GM12864 (cell line): ENCODE data around the gene SUGCT.

Source experiments
- DNase-seq: peaks from one replicate; pipeline ENCODE4 v3.0.0-alpha.2; 2011; ENCODE audit warnings: low read depth
- H3K4me3 ChIP-seq: 2 replicates; pipeline ENCODE4 v1.5.1; 2011; ENCODE audit warnings: mild to moderate bottlenecking, low read depth, low read length, control low read depth
- CTCF ChIP-seq: IDR thresholded peaks from 2 replicates; pipeline ENCODE4 v1.5.1; 2011; ENCODE audit warnings: low read depth, mild to moderate bottlenecking, moderate library complexity, low read length, control low read depth, inconsistent platforms; ENCODE audit errors: missing control alignments

Gene SUGCT

DNA sequence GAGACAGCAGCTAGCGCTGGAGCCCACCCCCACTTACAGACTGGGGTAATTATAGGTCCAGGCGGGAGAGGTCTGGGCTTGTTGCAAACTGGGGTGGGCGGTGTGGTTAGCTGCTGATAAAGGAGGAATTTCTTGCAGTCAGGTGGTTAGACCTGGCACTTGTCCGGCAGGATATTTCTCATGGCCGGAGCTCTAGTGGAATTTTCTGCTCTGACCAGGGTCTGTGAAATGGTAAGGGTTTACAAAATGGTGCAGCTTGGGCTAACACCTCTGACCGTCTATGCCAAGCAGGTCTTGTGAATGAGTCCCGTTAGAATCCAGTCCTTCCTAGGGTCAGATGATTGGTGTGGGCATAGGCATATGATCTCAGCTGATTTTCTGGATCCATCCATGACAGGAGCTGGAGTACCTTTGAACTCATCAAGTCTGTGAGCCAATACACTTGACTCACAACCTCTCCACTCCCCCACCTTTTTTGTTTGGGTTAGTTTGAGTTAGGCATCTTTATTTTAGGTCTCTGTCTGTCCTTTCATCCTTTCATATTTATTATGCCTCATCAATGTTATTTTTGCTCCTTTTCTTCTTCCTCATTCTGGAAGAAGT lies 213.4 kb downstream of the SUGCT start:
- H3K4me3 ChIP-seq, result no peak overlapping the region
- no peak for TF ChIP-seq CTCF
- DNase-seq, result no peak

GRCh38 chr7:40350100-40350499 lies 215.3 kb downstream of the SUGCT start:
- no peak for TF ChIP-seq CTCF
- no peak for DNase-seq
- H3K4me3 ChIP-seq, result no peak overlapping the region

DNA sequence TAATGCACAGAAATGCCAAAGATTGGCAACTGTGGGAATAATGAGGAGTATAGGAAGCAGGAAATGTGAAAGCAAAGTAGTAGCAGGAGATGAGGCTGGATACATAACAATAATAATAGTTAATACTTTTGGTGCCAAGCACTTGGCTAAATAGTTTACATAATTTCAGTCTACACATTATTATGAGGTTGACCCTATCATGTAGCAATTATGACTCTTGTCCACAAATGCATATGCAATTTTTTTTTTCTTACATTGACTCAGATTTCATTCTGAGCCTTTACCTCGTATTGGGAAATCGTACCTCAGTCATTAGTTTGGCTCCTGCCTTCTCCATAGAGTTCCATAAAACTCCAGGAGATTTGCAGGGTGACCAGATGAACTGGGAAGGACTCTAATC lies 219.9 kb downstream of the SUGCT start:
- DNase-seq, result no peak

DNA sequence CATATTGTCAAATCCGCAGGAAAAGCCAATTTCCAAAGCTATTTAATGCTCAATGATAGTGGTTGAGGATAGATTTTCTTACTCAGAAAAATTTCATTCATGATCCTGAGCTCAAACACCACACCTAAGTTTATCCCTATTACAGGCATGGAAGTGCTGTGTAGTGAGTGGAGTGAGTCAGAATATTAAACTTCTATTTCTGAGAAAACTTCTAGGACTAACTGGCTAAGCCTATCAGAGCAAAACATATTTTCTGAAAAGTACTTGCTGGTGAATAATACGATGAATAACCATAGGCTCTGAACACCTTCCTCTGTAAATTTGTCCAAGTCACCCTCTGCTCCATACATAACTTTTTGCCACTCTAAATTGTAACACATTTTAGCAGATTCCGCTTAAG lies 221.5 kb downstream of the SUGCT start:
- TF ChIP-seq CTCF, result no peak
- no peak for DNase-seq
- no peak overlapping the region for H3K4me3 ChIP-seq

More for the DNA sequence above, 219.9 kb downstream of the SUGCT start:
- TF ChIP-seq CTCF, result no peak
- no peak overlapping the region for H3K4me3 ChIP-seq

- no peak for TF ChIP-seq CTCF
- DNase-seq, result no peak
- H3K4me3 ChIP-seq, result no peak overlapping the region
Measured at GRCh38 chr7:40356871-40357709, 222.3 kb downstream of the SUGCT start.

GRCh38 chr7:40369641-40370277 lies 235.0 kb downstream of the SUGCT start:
- no peak for DNase-seq
- H3K4me3 ChIP-seq, result no peak overlapping the region
- TF ChIP-seq CTCF, result no peak
